Measurements from ENCODE around the gene BST1. TPM values are rescaled to one million over a fixed set of nuclear protein-coding genes. Genes with fewer than 3 reads are reported as not detected.

The BST1 gene
- total RNA-seq, 1 donor from 2014 or later = 5.2 TPM

DNA sequence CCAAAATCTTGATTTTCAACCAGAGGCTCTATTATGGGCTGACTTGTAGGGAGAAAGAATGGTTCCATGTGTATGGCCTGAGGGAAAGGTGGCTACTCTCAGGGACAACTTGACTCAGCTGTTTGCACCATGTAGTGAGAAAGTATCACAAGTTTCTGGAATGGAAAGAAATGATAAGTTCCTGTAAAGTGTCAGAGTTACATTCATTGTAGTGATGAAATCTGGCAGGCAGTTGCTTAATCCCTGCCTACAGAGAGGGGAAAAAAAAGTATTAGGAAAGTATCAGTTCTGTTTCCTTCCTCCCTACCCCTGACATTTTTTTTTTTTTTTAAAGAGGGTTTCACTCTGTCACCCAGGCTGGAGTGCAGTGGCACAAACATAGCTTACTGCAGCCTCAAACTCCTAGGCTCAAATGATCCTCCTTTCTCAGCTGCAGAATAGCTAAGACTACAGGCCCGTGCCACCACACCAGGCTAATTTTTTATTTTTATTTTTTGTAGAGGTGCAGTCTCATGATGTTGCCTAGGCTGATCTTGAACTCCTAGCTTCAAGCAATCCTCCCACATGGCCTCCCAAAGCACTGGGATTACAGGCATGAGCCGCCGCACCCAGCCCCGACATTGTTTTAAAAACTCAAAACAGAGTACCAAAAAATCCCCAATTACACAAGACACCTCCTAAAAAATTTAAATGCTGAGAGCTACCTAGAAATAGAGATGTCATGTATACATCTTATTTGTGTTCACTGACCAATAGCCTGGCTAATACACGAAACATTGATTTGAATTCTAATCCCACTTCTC lies 42.9 kb upstream of the BST1 start:
- H3K4me3 ChIP-seq (ENCODE audit: low read length in 3 of 3) = no peak overlapping the region
- H3K27ac ChIP-seq (ENCODE audit: low read depth, low read length) = peak overlapping the region; percentile 32
- no peaks in the 10 kb centered on the region for H3K36me3 ChIP-seq (ENCODE audit: control insufficient read depth in 3 of 3, insufficient read depth in 3 of 3, low read length in 3 of 3)
- H3K9ac ChIP-seq (ENCODE audit: low read depth in 1 of 3, low read length in 3 of 3) = no peak overlapping the region
- peaks cover 3 to 8% (median 5%) of the 10 kb centered on the region in 3 donors for H3K4me1 ChIP-seq (ENCODE audit: control insufficient read depth in 3 of 3, insufficient read depth in 3 of 3, low read length in 3 of 3)
- no peaks in the 10 kb centered on the region for H3K27me3 ChIP-seq (ENCODE audit: control insufficient read depth in 3 of 3, insufficient read depth in 3 of 3, low read length in 3 of 3)
- no peaks in the 10 kb centered on the region for H3K9me3 ChIP-seq (ENCODE audit: control insufficient read depth in 3 of 3, low read length in 3 of 3)

DNA sequence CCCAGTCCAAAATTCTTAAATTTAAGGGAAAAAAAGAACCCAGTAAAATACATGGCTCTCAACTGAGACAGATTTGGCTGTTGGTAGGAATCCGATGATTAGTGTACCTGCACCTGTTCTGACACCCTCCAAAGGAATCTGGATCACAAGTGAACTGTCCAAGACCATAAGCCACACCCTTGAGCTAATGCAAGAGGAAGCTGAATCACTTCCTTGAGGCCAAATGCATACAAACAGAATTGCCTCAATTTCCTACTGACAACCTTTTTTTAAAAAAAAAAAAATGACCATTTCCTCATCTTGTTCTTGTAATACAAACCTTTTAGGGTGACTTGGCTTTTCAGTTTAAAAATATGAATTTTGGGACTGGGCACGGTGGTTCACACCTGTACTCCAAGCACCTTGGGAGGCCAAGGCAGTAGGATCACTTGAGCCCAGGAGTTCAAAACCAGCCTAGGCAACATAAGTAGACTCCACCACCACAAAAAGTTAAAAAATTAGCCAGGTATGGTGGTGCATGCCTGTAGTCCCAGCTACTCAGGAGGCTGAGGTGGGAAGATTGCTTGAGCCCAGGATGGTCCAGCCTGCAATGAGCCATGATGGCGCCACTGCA lies 37.0 kb upstream of the BST1 start:
- Histone ChIP-seq H3K36me3 (ENCODE audit: control insufficient read depth in 3 of 3, insufficient read depth in 3 of 3, low read length in 3 of 3) (no peaks in the 10 kb centered on the region), H3K4me3 (ENCODE audit: low read length in 3 of 3) (no peak overlapping the region), H3K27ac (ENCODE audit: low read depth, low read length) (peak overlapping the region; percentile 51)

DNA sequence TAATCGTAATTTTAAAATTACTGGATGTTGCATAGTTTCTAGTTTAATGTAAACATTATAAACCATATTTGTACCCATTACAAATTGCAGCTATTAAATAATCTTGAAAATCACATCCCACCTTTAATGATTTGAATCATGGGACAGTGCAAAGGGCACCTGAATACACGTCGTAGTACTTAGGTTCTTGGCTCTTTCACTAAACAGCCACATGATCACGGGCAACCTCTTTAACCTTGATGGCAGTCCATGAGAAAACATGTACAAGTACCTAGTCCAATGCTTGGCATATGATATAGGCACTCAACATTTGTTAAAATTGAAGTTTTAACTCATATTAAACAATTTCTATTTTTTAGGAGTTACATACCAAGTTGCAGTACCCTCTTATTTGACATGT lies 35.9 kb upstream of the BST1 start:
- H3K4me1 ChIP-seq (ENCODE audit: control insufficient read depth in 3 of 3, insufficient read depth in 3 of 3, low read length in 3 of 3) = peaks cover 0 to 4% (median 0%) of the 10 kb centered on the region in 3 donors
- H3K27me3 ChIP-seq (ENCODE audit: control insufficient read depth in 3 of 3, insufficient read depth in 3 of 3, low read length in 3 of 3) = no peaks in the 10 kb centered on the region
- H3K4me3 ChIP-seq (ENCODE audit: low read length in 3 of 3) = no peak overlapping the region
- H3K9ac ChIP-seq (ENCODE audit: low read depth in 1 of 3, low read length in 3 of 3) = no peak overlapping the region
- H3K27ac ChIP-seq (ENCODE audit: low read depth, low read length) = no peak overlapping the region
- no peaks in the 10 kb centered on the region for H3K9me3 ChIP-seq (ENCODE audit: control insufficient read depth in 3 of 3, low read length in 3 of 3)
- H3K36me3 ChIP-seq (ENCODE audit: control insufficient read depth in 3 of 3, insufficient read depth in 3 of 3, low read length in 3 of 3) = no peaks in the 10 kb centered on the region

More for the DNA sequence above, 37.0 kb upstream of the BST1 start:
- H3K9me3 ChIP-seq (ENCODE audit: control insufficient read depth in 3 of 3, low read length in 3 of 3) = no peaks in the 10 kb centered on the region
- H3K4me1 ChIP-seq (ENCODE audit: control insufficient read depth in 3 of 3, insufficient read depth in 3 of 3, low read length in 3 of 3) = peaks cover 0 to 4% (median 0%) of the 10 kb centered on the region in 3 donors
- H3K9ac ChIP-seq (ENCODE audit: low read depth in 1 of 3, low read length in 3 of 3) = no peak overlapping the region
- no peaks in the 10 kb centered on the region for H3K27me3 ChIP-seq (ENCODE audit: control insufficient read depth in 3 of 3, insufficient read depth in 3 of 3, low read length in 3 of 3)

DNA sequence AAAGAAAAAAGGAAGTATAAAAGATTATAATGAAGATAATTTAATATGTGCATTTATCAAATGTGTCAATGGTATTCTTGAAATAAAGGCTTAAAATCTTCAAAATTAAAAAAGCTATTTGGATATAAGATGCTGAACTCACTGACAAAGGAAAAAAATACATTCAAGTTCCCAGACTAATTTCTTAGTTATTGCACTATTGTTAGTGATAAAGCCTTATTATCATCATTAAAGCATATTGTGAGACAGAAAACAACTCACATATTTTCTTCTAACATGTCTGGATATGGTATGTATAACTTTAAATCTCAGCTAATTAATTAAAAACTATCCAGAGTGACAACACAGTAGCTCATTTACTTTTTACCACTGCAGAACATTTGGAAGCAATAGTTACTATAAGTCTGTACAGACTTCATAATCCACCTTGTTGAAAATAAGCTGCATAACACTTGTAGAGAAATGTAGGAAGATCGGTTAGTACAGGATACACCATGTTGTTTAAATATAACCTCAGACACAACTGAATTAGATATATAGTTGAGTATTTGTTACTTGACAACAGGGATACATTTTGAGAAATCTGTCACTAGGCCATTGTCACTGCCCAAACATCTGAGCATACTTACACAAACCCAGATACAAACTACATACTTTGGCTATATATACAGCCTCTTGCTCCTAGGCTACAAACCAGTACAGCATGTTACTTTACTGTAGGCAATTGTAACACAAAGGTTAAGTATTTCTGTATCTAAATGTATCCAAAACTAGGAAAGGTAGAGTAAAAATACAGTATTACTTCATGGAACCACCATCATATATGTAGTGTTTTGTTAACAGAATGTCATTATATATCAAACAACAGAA lies 34.1 kb upstream of the BST1 start:
- no peaks in the 10 kb centered on the region for H3K9me3 ChIP-seq (ENCODE audit: control insufficient read depth in 3 of 3, low read length in 3 of 3)
- peaks cover 0 to 4% (median 0%) of the 10 kb centered on the region in 3 donors for H3K4me1 ChIP-seq (ENCODE audit: control insufficient read depth in 3 of 3, insufficient read depth in 3 of 3, low read length in 3 of 3)
- no peaks in the 10 kb centered on the region for H3K36me3 ChIP-seq (ENCODE audit: control insufficient read depth in 3 of 3, insufficient read depth in 3 of 3, low read length in 3 of 3)
- H3K4me3 ChIP-seq (ENCODE audit: low read length in 3 of 3) = no peak overlapping the region
- H3K9ac ChIP-seq (ENCODE audit: low read depth in 1 of 3, low read length in 3 of 3) = no peak overlapping the region
- no peaks in the 10 kb centered on the region for H3K27me3 ChIP-seq (ENCODE audit: control insufficient read depth in 3 of 3, insufficient read depth in 3 of 3, low read length in 3 of 3)
- H3K27ac ChIP-seq (ENCODE audit: low read depth, low read length) = no peak overlapping the region

DNA sequence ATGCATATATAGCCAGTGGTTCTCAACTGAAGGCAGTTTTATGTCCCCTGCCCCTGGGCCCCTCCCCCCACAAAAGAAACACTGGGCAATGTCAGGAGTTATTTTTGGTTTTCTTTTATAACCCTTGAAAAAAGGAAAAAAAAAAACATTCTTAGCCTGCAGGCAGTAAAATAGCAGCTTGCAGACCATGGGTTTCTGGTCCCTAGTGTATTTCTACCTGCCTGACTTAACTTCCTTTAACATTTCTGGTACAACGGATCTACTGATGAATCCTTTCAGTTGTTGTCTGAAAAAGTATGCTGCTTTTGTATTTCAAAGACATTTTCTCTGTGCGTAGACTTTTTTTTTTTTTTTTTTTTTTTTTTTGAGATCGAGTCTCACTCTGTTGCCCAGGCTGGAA lies 32.3 kb upstream of the BST1 start:
- Histone ChIP-seq H3K4me3 (ENCODE audit: low read length in 3 of 3) (no peak overlapping the region), H3K27me3 (ENCODE audit: control insufficient read depth in 3 of 3, insufficient read depth in 3 of 3, low read length in 3 of 3) (no peaks in the 10 kb centered on the region), H3K4me1 (ENCODE audit: control insufficient read depth in 3 of 3, insufficient read depth in 3 of 3, low read length in 3 of 3) (peaks cover 0 to 4% (median 0%) of the 10 kb centered on the region in 3 donors), H3K36me3 (ENCODE audit: control insufficient read depth in 3 of 3, insufficient read depth in 3 of 3, low read length in 3 of 3) (no peaks in the 10 kb centered on the region), H3K27ac (ENCODE audit: low read depth, low read length) (no peak overlapping the region), H3K9ac (ENCODE audit: low read depth in 1 of 3, low read length in 3 of 3) (no peak overlapping the region), H3K9me3 (ENCODE audit: control insufficient read depth in 3 of 3, low read length in 3 of 3) (no peaks in the 10 kb centered on the region)

DNA sequence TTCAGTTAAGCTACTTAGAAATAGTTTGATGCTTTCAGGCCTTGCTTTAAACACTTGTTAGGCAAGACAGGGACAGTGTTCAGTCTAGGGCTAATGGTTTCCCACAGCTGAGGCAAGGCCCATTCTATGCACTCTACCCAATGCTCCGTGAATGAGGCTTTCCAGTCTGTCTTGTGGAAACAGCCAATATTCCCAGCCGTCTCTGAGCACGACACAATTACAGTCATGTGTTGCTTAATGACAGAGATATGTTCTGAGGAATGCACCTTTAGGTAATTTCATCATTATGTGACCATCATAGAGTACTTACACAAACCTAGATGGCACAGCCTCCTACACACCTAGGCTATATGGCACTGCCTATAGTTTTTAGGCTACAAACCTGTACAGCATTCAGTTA lies 30.8 kb upstream of the BST1 start:
- H3K4me1 ChIP-seq (ENCODE audit: control insufficient read depth in 3 of 3, insufficient read depth in 3 of 3, low read length in 3 of 3) = no peaks in the 10 kb centered on the region
- H3K9ac ChIP-seq (ENCODE audit: low read depth in 1 of 3, low read length in 3 of 3) = no peak overlapping the region
- no peaks in the 10 kb centered on the region for H3K36me3 ChIP-seq (ENCODE audit: control insufficient read depth in 3 of 3, insufficient read depth in 3 of 3, low read length in 3 of 3)
- no peak overlapping the region for H3K4me3 ChIP-seq (ENCODE audit: low read length in 3 of 3)
- no peak overlapping the region for H3K27ac ChIP-seq (ENCODE audit: low read depth, low read length)
- no peaks in the 10 kb centered on the region for H3K9me3 ChIP-seq (ENCODE audit: control insufficient read depth in 3 of 3, low read length in 3 of 3)
- H3K27me3 ChIP-seq (ENCODE audit: control insufficient read depth in 3 of 3, insufficient read depth in 3 of 3, low read length in 3 of 3) = no peaks in the 10 kb centered on the region

DNA sequence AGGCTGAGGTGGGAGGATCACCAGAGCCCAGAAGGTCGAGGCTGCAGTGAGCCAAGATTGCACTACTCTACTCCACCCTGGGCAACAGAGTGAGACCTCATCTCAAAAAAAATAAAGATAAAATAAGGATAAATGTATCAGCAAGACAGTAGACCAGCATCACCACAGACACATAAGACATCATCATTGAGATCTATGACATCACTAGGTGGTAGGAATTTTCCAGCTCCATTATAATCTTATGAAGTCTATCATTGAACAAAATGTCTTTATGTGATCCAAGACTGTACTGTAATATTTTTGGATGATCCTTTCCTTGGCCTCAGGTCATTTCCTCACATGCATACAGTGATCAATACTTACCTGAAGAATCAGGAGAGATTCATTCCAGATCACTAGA lies 29.5 kb upstream of the BST1 start:
- no peaks in the 10 kb centered on the region for H3K9me3 ChIP-seq (ENCODE audit: control insufficient read depth in 3 of 3, low read length in 3 of 3)
- no peaks in the 10 kb centered on the region for H3K36me3 ChIP-seq (ENCODE audit: control insufficient read depth in 3 of 3, insufficient read depth in 3 of 3, low read length in 3 of 3)
- H3K4me3 ChIP-seq (ENCODE audit: low read length in 3 of 3) = no peak overlapping the region
- H3K4me1 ChIP-seq (ENCODE audit: control insufficient read depth in 3 of 3, insufficient read depth in 3 of 3, low read length in 3 of 3) = no peaks in the 10 kb centered on the region
- H3K27me3 ChIP-seq (ENCODE audit: control insufficient read depth in 3 of 3, insufficient read depth in 3 of 3, low read length in 3 of 3) = no peaks in the 10 kb centered on the region
- H3K9ac ChIP-seq (ENCODE audit: low read depth in 1 of 3, low read length in 3 of 3) = no peak overlapping the region
- no peak overlapping the region for H3K27ac ChIP-seq (ENCODE audit: low read depth, low read length)

DNA sequence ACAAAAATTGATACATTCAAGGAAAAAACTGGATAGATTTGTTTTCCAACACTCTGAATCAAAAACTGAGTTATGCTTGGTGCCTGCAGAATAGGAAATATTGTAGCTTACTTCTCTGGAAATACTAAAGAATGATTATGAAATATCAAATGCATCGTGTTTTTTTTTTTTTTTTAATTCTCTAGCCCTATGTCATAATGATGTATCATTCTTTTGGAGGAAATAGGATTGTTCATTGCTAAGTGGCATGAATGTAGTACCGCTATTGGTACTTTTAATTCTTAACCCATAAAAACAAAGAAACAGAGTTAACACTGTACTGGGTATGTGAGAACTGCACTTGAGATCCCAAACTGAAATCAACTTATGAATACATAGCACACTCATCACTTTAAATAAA lies 28.8 kb upstream of the BST1 start:
- Histone ChIP-seq H3K36me3 (ENCODE audit: control insufficient read depth in 3 of 3, insufficient read depth in 3 of 3, low read length in 3 of 3) (no peaks in the 10 kb centered on the region), H3K4me3 (ENCODE audit: low read length in 3 of 3) (no peak overlapping the region), H3K9ac (ENCODE audit: low read depth in 1 of 3, low read length in 3 of 3) (no peak overlapping the region), H3K27me3 (ENCODE audit: control insufficient read depth in 3 of 3, insufficient read depth in 3 of 3, low read length in 3 of 3) (no peaks in the 10 kb centered on the region), H3K4me1 (ENCODE audit: control insufficient read depth in 3 of 3, insufficient read depth in 3 of 3, low read length in 3 of 3) (no peaks in the 10 kb centered on the region), H3K9me3 (ENCODE audit: control insufficient read depth in 3 of 3, low read length in 3 of 3) (no peaks in the 10 kb centered on the region), H3K27ac (ENCODE audit: low read depth, low read length) (no peak overlapping the region)

DNA sequence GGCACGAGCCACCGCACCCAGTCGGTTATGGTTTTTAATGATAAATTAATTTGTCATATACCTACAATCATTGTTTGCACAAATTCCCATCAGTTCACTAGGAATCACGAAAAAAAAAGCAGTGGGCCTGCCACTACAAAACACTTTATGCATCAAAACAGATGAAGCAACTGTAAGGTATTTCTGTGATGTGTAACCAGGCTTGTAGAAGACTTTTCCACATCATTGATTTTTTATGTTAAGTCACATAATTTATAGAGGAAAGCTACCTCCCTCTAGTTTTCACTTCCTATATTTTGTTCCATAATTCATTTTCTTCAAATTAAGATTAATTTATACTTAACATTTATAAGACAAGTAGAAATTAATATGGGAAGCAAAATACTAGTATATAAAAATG lies 27.9 kb upstream of the BST1 start:
- H3K9ac ChIP-seq (ENCODE audit: low read depth in 1 of 3, low read length in 3 of 3) = no peak overlapping the region
- H3K4me1 ChIP-seq (ENCODE audit: control insufficient read depth in 3 of 3, insufficient read depth in 3 of 3, low read length in 3 of 3) = no peaks in the 10 kb centered on the region
- H3K9me3 ChIP-seq (ENCODE audit: control insufficient read depth in 3 of 3, low read length in 3 of 3) = no peaks in the 10 kb centered on the region
- H3K27me3 ChIP-seq (ENCODE audit: control insufficient read depth in 3 of 3, insufficient read depth in 3 of 3, low read length in 3 of 3) = no peaks in the 10 kb centered on the region
- H3K4me3 ChIP-seq (ENCODE audit: low read length in 3 of 3) = no peak overlapping the region
- no peak overlapping the region for H3K27ac ChIP-seq (ENCODE audit: low read depth, low read length)
- no peaks in the 10 kb centered on the region for H3K36me3 ChIP-seq (ENCODE audit: control insufficient read depth in 3 of 3, insufficient read depth in 3 of 3, low read length in 3 of 3)

DNA sequence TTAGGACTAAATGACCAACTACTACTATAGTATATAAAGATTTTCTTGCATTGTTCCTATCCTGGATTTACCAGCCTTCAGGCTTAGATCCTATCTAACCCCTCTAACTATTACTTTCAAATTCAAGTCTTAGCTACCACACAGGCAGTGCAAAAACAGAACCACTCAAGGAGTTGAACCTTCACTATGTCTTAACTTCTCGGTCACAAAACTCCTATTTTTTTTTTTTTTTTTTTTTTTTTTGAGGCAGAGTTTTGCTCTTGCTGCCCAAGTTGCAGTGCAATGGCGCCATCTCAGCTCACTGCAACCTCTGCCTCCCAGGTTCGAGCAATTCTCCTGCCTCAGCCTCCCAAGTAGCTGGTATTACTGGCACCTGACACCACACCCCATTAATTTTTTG lies 27.5 kb upstream of the BST1 start:
- no peaks in the 10 kb centered on the region for H3K36me3 ChIP-seq (ENCODE audit: control insufficient read depth in 3 of 3, insufficient read depth in 3 of 3, low read length in 3 of 3)
- no peak overlapping the region for H3K27ac ChIP-seq (ENCODE audit: low read depth, low read length)
- no peak overlapping the region for H3K9ac ChIP-seq (ENCODE audit: low read depth in 1 of 3, low read length in 3 of 3)
- no peak overlapping the region for H3K4me3 ChIP-seq (ENCODE audit: low read length in 3 of 3)
- H3K4me1 ChIP-seq (ENCODE audit: control insufficient read depth in 3 of 3, insufficient read depth in 3 of 3, low read length in 3 of 3) = no peaks in the 10 kb centered on the region
- H3K9me3 ChIP-seq (ENCODE audit: control insufficient read depth in 3 of 3, low read length in 3 of 3) = no peaks in the 10 kb centered on the region
- no peaks in the 10 kb centered on the region for H3K27me3 ChIP-seq (ENCODE audit: control insufficient read depth in 3 of 3, insufficient read depth in 3 of 3, low read length in 3 of 3)
